Measurements from ENCODE around the gene CTNS. TPM values are rescaled to one million over a fixed set of nuclear protein-coding genes. Genes with fewer than 3 reads are reported as not detected.

Gene CTNS
- polyA plus RNA-seq, 1 donor (not counting 4 experiments of a cell fraction or from before 2014, with no cell fraction given), result 7.4 TPM

DNA sequence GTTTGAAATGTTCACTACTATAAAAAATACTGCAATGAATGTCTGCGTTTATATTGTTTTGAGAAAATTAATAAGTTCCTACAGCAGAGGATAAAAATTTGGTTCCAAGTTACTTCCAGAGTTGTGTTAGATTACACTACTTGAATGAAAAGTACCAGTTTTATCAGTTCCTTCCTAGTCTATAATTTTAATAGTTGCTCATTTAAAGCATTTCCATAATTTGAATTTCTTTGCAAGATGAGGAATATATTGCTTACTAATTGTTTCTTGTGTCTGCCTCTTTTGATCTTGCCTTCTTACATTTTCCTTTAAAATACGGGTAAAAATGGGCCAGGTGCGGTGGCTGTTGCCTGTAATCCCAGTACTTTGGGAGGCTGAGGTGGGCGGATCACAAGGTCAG is 36.0 kb downstream of the CTNS start:
- dilution Hi-C loops (cut with MboI; ENCODE audit: extremely low pct_ligation_motif_present, low sequenced_read_pairs), result no loop called here
- Histone ChIP-seq H3K79me2 (ENCODE audit: control insufficient read depth, insufficient read depth, low read length) (peaks cover 21% of the 10 kb centered on the region), H3K27ac (ENCODE audit: control insufficient read depth, insufficient read depth, low read length) (no peak overlapping the region), H3K9me3 (ENCODE audit: control insufficient read depth, low read depth, low read length) (no peaks in the 10 kb centered on the region), H3K4me2 (ENCODE audit: control insufficient read depth, extremely low read depth, insufficient read depth, low read depth, low read length) (no peak overlapping the region), H3K9ac (ENCODE audit: control insufficient read depth, extremely low read depth, insufficient read depth, low read length) (no peak overlapping the region), H3K9me1 (ENCODE audit: control insufficient read depth, extremely low read depth, insufficient read depth, low read length) (no peaks in the 10 kb centered on the region), H2AFZ (ENCODE audit: control insufficient read depth, low read length) (no peak overlapping the region), H3K36me3 (ENCODE audit: control insufficient read depth in 2 of 2, extremely low read depth in 1 of 2, insufficient read depth in 2 of 2, low read length in 2 of 2) (peaks cover 0 to 7% of the 10 kb centered on the region in 2 experiments), H3K27me3 (ENCODE audit: control insufficient read depth, extremely low read depth, insufficient read depth, low read length) (peaks cover 2% of the 10 kb centered on the region), H3K4me3 (ENCODE audit: control insufficient read depth in 2 of 3, extremely low read depth in 1 of 3, insufficient read depth in 2 of 3, low read depth in 1 of 3, low read length in 3 of 3) (no peak overlapping the region), H4K20me1 (ENCODE audit: control insufficient read depth, extremely low read depth, insufficient read depth, low read length) (no peaks in the 10 kb centered on the region), H3K4me1 (ENCODE audit: control insufficient read depth, extremely low read depth, insufficient read depth, low read length) (peaks cover 10% of the 10 kb centered on the region)
- DNase-seq (ENCODE audit: low read depth, low spot score) (no peak), FAIRE-seq (no peak)
- TF ChIP-seq, protein P1, sequence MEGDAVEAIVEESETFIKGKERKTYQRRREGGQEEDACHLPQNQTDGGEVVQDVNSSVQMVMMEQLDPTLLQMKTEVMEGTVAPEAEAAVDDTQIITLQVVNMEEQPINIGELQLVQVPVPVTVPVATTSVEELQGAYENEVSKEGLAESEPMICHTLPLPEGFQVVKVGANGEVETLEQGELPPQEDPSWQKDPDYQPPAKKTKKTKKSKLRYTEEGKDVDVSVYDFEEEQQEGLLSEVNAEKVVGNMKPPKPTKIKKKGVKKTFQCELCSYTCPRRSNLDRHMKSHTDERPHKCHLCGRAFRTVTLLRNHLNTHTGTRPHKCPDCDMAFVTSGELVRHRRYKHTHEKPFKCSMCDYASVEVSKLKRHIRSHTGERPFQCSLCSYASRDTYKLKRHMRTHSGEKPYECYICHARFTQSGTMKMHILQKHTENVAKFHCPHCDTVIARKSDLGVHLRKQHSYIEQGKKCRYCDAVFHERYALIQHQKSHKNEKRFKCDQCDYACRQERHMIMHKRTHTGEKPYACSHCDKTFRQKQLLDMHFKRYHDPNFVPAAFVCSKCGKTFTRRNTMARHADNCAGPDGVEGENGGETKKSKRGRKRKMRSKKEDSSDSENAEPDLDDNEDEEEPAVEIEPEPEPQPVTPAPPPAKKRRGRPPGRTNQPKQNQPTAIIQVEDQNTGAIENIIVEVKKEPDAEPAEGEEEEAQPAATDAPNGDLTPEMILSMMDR (optimal IDR thresholded peaks at IDR 0.05 in 1 of 3, IDR thresholded peaks at IDR 0.05 in 1 of 3, conservative IDR thresholded peaks at IDR 0.05 in 1 of 3; ENCODE audit: extremely low read depth in 1 of 3, insufficient read depth in 2 of 3, low read length in 3 of 3), result no peak
- no peak for TF ChIP-seq EZH2 (IDR thresholded peaks at IDR 0.05; ENCODE audit: low read length)

DNA sequence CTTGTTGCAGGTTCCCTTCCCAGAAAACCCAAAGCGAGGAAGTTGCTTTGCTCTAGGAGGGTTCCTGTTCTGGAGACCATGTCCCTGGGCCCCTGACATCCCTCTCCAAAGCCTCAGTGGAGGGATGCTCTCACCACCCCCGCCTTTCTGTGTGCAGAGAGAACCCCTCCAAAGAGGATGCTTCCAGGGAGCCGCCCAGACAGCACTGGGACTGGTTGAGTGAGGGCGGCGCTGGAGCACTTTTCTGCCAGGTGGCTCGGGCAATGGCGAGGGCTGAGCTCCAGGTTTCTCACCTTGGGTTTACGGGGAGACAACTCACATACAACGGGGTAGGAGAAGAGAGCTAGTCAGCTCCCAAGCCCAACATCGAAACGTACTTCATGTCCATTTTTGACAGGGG is 39.3 kb downstream of the CTNS start:
- dilution Hi-C loops (cut with MboI; ENCODE audit: extremely low pct_ligation_motif_present, low sequenced_read_pairs), result no loop called here
- H3K27ac ChIP-seq (ENCODE audit: control insufficient read depth, insufficient read depth, low read length), result no peak overlapping the region

More for the DNA sequence above, 39.3 kb downstream of the CTNS start:
- Histone ChIP-seq H3K9ac (ENCODE audit: control insufficient read depth, extremely low read depth, insufficient read depth, low read length) (no peak overlapping the region), H3K9me1 (ENCODE audit: control insufficient read depth, extremely low read depth, insufficient read depth, low read length) (no peaks in the 10 kb centered on the region), H3K4me1 (ENCODE audit: control insufficient read depth, extremely low read depth, insufficient read depth, low read length) (no peaks in the 10 kb centered on the region), H4K20me1 (ENCODE audit: control insufficient read depth, extremely low read depth, insufficient read depth, low read length) (no peaks in the 10 kb centered on the region), H3K9me3 (ENCODE audit: control insufficient read depth, low read depth, low read length) (no peaks in the 10 kb centered on the region), H3K4me3 (ENCODE audit: control insufficient read depth in 2 of 3, extremely low read depth in 1 of 3, insufficient read depth in 2 of 3, low read depth in 1 of 3, low read length in 3 of 3) (no peak overlapping the region), H3K4me2 (ENCODE audit: control insufficient read depth, extremely low read depth, insufficient read depth, low read depth, low read length) (no peak overlapping the region), H3K79me2 (ENCODE audit: control insufficient read depth, insufficient read depth, low read length) (no peaks in the 10 kb centered on the region), H2AFZ (ENCODE audit: control insufficient read depth, low read length) (no peak overlapping the region), H3K27me3 (ENCODE audit: control insufficient read depth, extremely low read depth, insufficient read depth, low read length) (peaks cover 2% of the 10 kb centered on the region), H3K36me3 (ENCODE audit: control insufficient read depth in 2 of 2, extremely low read depth in 1 of 2, insufficient read depth in 2 of 2, low read length in 2 of 2) (peaks cover 0 to 7% of the 10 kb centered on the region in 2 experiments)
- DNase-seq (ENCODE audit: low read depth, low spot score), result no peak
- TF ChIP-seq EZH2 (IDR thresholded peaks at IDR 0.05; ENCODE audit: low read length), result no peak
- TF ChIP-seq, protein P1 (optimal IDR thresholded peaks at IDR 0.05 in 1 of 3, IDR thresholded peaks at IDR 0.05 in 1 of 3, conservative IDR thresholded peaks at IDR 0.05 in 1 of 3; ENCODE audit: extremely low read depth in 1 of 3, insufficient read depth in 2 of 3, low read length in 3 of 3), result no peak
- no peak for FAIRE-seq

Measured in keratinocyte (primary cell).